ENCODE measurements around the gene ROR1.

Gene ROR1

GRCh38 chr1:64033667-64034220, 259.9 kb downstream of the ROR1 start:
- peak; percentile 42 for DNase-seq

GRCh38 chr1:64036549-64036948, 262.7 kb downstream of the ROR1 start:
- DNase-seq, result no peak

- no peak for DNase-seq
Measured at GRCh38 chr1:64038119-64038518, 264.3 kb downstream of the ROR1 start.

- peak; percentile 56 for DNase-seq
Measured at GRCh38 chr1:64038965-64039364, 265.1 kb downstream of the ROR1 start.

- DNase-seq, result peak; percentile 99
Measured at GRCh38 chr1:64039390-64039926, 265.6 kb downstream of the ROR1 start.

GRCh38 chr1:64041371-64042131, 267.7 kb downstream of the ROR1 start:
- no peak for DNase-seq

- DNase-seq, result peak; percentile 95
Measured at GRCh38 chr1:64042331-64043100, 268.7 kb downstream of the ROR1 start.

- DNase-seq, result no peak
Measured at GRCh38 chr1:64043288-64043687, 269.5 kb downstream of the ROR1 start.

- DNase-seq, result peak; percentile 63
Measured at GRCh38 chr1:64043976-64044375, 270.2 kb downstream of the ROR1 start.

- DNase-seq, result no peak
Measured at GRCh38 chr1:64046243-64046642, 272.4 kb downstream of the ROR1 start.

- no peak for DNase-seq
Measured at GRCh38 chr1:64046891-64047290, 273.1 kb downstream of the ROR1 start.

- no peak for DNase-seq
Measured at GRCh38 chr1:64047549-64047996, 273.8 kb downstream of the ROR1 start.

GRCh38 chr1:64049900-64050540, 276.2 kb downstream of the ROR1 start:
- no peak for DNase-seq

- DNase-seq, result no peak
Measured at GRCh38 chr1:64050601-64051000, 276.8 kb downstream of the ROR1 start.

- no peak for DNase-seq
Measured at GRCh38 chr1:64051796-64052195, 278.0 kb downstream of the ROR1 start.

GRCh38 chr1:64052777-64053176, 279.0 kb downstream of the ROR1 start:
- no peak for DNase-seq

- DNase-seq, result no peak
Measured at GRCh38 chr1:64055310-64055709, 281.5 kb downstream of the ROR1 start.

GRCh38 chr1:64059556-64059955, 285.7 kb downstream of the ROR1 start:
- DNase-seq, result no peak

GRCh38 chr1:64060611-64061302, 286.9 kb downstream of the ROR1 start:
- peak; percentile 47 for DNase-seq

- DNase-seq, result no peak
Measured at GRCh38 chr1:64061430-64062104, 287.8 kb downstream of the ROR1 start.

- no peak for DNase-seq
Measured at GRCh38 chr1:64062529-64062928, 288.7 kb downstream of the ROR1 start.
